ENCODE data around the gene AGXT. TPM values are rescaled to one million over a fixed set of nuclear protein-coding genes. Genes with fewer than 3 reads are reported as not detected.

The AGXT gene
- not detected in 2 replicates for total RNA-seq

DNA sequence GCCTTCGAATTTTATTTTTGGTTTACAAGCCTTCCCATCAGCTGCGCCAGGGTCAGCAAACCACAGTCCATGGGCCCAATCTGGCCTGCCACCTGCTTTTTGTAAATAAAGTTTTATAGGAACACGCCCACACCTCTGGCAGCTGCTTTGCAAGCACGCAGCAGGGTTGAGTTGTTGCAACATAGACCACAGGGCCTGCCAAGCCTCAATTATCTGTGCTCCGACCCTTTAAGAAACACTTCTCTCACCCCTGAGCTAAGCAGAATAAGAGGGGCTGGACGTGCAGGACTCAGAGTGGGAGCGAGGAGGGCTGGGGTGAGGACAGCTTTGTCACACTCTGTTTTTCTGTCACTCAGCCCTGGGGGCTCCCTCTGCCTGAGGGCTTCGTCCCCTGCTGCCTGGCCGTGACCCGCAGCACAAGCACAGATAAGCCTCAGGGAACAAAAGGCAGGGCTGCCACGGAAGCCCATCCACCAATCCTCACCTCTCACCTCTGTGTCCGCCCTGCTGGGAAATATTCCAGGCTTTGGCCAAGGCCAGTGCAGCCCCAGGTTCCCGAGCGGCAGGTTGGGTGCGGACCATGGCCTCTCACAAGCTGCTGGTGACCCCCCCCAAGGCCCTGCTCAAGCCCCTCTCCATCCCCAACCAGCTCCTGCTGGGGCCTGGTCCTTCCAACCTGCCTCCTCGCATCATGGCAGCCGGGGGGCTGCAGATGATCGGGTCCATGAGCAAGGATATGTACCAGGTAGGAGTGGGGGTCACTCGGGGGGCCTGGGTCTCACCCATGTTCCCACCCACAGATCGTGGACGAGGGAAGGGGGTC, at the start of gene AGXT:
Gene AGXT, plus strand, starts transcription at position 539 of the 823 bp plus-strand sequence. Its CDS starts 42 bp downstream, at position 581.

DNA sequence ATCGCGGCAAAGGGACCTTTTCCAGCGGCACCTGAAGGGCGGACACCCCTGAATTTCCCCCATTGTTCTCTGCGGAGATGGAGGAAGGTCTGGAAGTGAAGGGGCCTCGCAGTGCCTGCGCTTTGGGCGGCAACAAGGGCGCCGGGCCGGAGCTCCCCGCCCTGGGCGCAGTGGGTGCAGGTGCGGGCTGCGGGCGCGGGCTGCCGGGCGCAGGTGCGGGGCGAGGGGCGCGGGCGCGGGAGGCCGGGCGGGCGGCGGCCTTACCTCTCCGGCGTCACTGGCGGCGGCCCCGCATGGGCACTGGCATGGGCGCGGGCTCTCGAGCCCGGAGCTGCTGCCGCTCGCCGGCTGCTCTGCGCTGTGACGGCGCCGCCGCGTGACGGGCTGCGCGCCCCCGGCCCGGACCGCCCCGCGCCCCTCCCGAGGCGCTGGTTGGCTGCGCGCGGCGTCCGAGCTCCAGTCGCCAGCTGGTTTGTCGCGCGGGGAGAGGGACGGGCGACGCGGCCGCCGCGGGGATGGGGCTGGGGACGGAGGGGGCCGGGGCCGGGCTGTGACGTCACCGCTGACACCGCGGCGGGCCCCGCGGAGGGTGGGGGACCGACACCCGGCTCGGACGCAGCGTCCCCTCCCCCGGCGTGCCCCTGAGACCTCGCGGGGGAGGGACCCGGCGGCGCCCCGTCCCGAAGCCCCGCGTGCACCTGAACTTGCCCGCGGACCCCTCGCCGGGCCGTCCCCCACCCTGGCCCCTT, 48.6 kb upstream of the AGXT start, which contains the start of gene KIF1A:
Gene KIF1A, minus strand, starts transcription at position 362 of the 749 bp plus-strand sequence. CDS start 22,467 bp downstream, outside the sequence.

DNA sequence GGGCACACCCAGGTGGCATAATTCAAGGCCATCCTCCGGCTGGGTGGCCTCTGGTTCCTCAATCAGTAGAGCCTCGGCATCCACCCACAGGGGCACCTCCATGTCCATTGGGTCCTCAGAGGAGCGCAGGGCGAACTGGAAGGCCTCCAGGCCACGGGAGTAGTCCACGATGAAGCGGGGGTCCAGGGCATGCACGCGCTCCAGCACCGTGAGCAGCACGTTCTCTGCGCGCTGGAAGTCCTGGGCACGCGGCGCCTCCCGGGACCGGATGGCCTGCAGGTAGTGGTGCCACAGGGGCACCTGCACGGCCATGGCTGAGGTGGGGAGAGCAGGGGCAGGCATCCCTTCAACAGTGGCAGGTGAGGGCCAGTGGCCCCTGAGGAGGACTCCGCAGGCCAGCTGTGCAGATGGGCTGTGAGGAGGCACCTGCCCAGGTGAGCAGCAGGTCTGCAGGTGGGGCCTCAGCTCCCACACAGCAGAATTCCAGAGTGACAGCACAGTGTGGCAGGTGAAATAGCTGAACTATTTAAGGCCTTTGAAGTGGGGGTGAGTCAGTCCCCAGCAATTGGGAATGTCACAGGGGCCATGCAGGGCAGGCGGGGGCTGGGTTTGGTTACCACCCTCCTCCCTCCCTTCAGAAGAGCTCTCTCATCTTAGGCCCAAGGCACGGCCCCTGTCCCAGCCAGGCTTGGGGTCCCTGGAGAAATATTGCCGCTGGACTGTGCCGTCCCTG, 27.2 kb downstream of the AGXT start, which contains the start of gene MAB21L4:
Gene MAB21L4, minus strand, starts transcription at position 501 of the 733 bp plus-strand sequence. Its CDS starts 159 bp downstream, at position 342.

DNA sequence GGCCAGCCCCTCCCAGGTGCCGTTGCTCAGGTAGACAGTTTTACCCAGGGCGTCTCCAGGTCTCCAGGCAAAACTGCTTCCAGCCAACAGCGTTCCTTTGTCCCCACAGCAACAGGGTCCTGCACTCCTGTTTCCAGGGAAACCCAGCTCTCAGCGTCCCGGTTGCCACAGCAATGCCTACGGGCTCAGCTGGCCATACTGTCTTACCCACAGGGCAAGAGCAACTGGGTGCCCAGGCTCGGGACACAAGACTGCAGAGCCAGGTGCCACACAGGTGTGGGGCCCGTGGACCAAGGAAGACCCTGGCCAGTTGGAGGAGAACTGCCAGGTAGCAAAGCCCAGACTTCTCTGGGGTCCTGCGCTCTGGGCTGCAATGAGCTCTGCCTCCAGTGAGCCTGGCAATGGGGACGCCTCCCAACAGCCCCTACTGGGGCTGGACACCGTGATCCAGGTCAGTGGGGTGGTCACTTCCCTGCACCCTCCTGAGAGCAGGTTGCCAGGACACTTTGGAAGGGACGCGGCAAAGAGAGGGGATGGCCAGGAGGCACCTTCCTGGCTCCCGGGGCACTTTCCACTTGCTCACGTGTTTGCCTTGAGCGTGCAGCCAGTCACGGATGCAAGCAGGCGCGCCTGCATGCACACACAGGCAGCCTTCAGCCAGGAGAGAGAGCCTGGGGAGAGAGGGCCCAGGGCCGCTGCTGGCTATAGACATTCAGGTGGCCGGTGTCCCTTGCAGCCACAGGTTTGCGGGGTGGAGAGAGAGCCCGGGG, 37.7 kb downstream of the AGXT start, which contains the start of gene CROCC2:
Gene CROCC2, plus strand, starts transcription at position 196 of the 770 bp plus-strand sequence. Its CDS starts 178 bp downstream, at position 374.

Other genes with a start within 250 kb of the AGXT start
- gene GPR35, start 243.3 kb upstream of the AGXT start, total RNA-seq = under 0.01 and 0.47 TPM in 2 replicates
- not detected in 2 replicates for gene AQP12B, start 185.9 kb upstream of the AGXT start, total RNA-seq
- gene AQP12A, start 177.0 kb upstream of the AGXT start, total RNA-seq = not detected in 2 replicates
- gene KIF1A, start 48.6 kb upstream of the AGXT start, total RNA-seq = 0.09 TPM in 1 of 2 replicates, not detected in the other
- not detected in 2 replicates for gene MAB21L4, start 27.3 kb downstream of the AGXT start, total RNA-seq
- not detected in 2 replicates for gene CROCC2, start 37.5 kb downstream of the AGXT start, total RNA-seq
- 11.2 and 23.2 TPM in 2 replicates for gene SNED1, start 129.8 kb downstream of the AGXT start, total RNA-seq
- gene MTERF4, start 233.5 kb downstream of the AGXT start, total RNA-seq = 31.4 and 36.4 TPM in 2 replicates

All from endothelial cell of coronary artery (primary cell).